Activated CD4-positive, alpha-beta memory T cell treated with anti-CD3 and anti-CD28 coated beads, Interleukin-2, amount 10 ng/mL, durations not matched to agents 7 days and 5 days (primary cell): ENCODE measurements around the gene LEPR. TPM values are rescaled to one million over a fixed set of nuclear protein-coding genes. Genes with fewer than 3 reads are reported as not detected.
A peak's percentile ranks its signal among the peaks of the same experiment; 100 is the strongest.
"Not testable (repeated sequence)": the region's sequence is repeated elsewhere in the genome, so short reads cannot be mapped to it uniquely, and the experiment has no call there.

ENCODE experiments used
- CTCF ChIA-PET: fragments of 350-600 bp; sonication (Branson Sonifier 250); formaldehyde crosslinking; loops from one replicate; lab custom pipeline; 2021; ENCODE audit warnings: antibody characterized with exemption, inconsistent platforms; lab: Charles Lee
- POLR2A ChIA-PET: fragments of 350-600 bp; sonication (Branson Sonifier 250); formaldehyde crosslinking; loops from one replicate; lab custom pipeline; 2021; ENCODE audit warnings: antibody characterized with exemption; lab: Charles Lee
- DNase-seq: peaks from one replicate; pipeline ENCODE4 v3.0.0-alpha.2; 2020
- H3K27ac Mint-ChIP-seq: one replicate; pipeline ENCODE4 v1.8.0; 2021; ENCODE audit warnings: mild to moderate bottlenecking, mixed read lengths
- H3K27me3 Mint-ChIP-seq: one replicate; pipeline ENCODE4 v1.8.0; 2021; ENCODE audit warnings: mixed read lengths
- H3K36me3 Mint-ChIP-seq: one replicate; pipeline ENCODE4 v1.8.0; 2021; ENCODE audit warnings: low read depth, mixed read lengths
- H3K4me1 Mint-ChIP-seq: one replicate; pipeline ENCODE4 v1.8.0; 2021; ENCODE audit warnings: mixed read lengths
- H3K4me3 Mint-ChIP-seq: one replicate; pipeline ENCODE4 v1.8.0; 2021; ENCODE audit warnings: mild to moderate bottlenecking, mixed read lengths
- H3K9me3 Mint-ChIP-seq: one replicate; pipeline ENCODE4 v1.8.0; 2021; ENCODE audit warnings: mixed read lengths
- total RNA-seq, 2 experiments: library from RNA; stranded (reverse); gene quantifications; one replicate each; pipeline ENCODE4 v1.2.3, GENCODE V29; 2021

Gene LEPR
- total RNA-seq, result 1 to 10 TPM; 3.7 to 4.2 TPM

GRCh38 chr1:65420590-65421350 lies at the start of gene LEPR, which contains the start of gene LEPROT:
TSS of gene LEPR (plus strand) at chr1:65420668. CDS start at chr1:65565566, 144,898 bp downstream.
TSS of gene LEPROT (plus strand) at chr1:65420668. CDS start at chr1:65420725, 57 bp downstream.
- Mint-ChIP-seq H3K27ac (peak within 1 kb of the TSS; percentile 85), H3K27me3 (no peaks in the 10 kb centered on the region), H3K9me3 (no peaks in the 10 kb centered on the region), H3K4me3 (no peak within 1 kb of the TSS), H3K4me1 (peaks cover 32% of the 10 kb centered on the region), H3K36me3 (peaks cover 18% of the 10 kb centered on the region)
- ChIA-PET POLR2A (interaction anchor here (0.6 to 4.3 kb wide), 11 partner anchors 9 to 915 kb away, joined by 3 to 33 read pairs (median 4); partner anchors contain the start of gene DNAJC6), CTCF (interaction anchor here (0.7 to 3.1 kb wide), 16 partner anchors 8 to 212 kb away, joined by 3 to 16 read pairs (median 6); no protein-coding TSS in a partner anchor)
- no peak for DNase-seq

- no peak overlapping the region for H3K4me3 Mint-ChIP-seq
- DNase-seq, result no peak
- peaks cover 6% of the 10 kb centered on the region for H3K4me1 Mint-ChIP-seq
- H3K27me3 Mint-ChIP-seq, result no peaks in the 10 kb centered on the region
- ChIA-PET POLR2A (no interaction called here), CTCF (no interaction called here)
- no peak overlapping the region for H3K27ac Mint-ChIP-seq
- peaks cover 7% of the 10 kb centered on the region for H3K36me3 Mint-ChIP-seq
- H3K9me3 Mint-ChIP-seq, result peaks cover 2% of the 10 kb centered on the region
Measured at GRCh38 chr1:65371544-65371943, 48.9 kb upstream of the LEPR start.

- peaks cover 6% of the 10 kb centered on the region for H3K4me1 Mint-ChIP-seq
- POLR2A ChIA-PET, result no interaction called here
- DNase-seq, result no peak
- CTCF ChIA-PET, result no interaction called here
- peaks cover 9% of the 10 kb centered on the region for H3K36me3 Mint-ChIP-seq
- no peak overlapping the region for H3K4me3 Mint-ChIP-seq
- H3K27me3 Mint-ChIP-seq, result no peaks in the 10 kb centered on the region
- peaks cover 2% of the 10 kb centered on the region for H3K9me3 Mint-ChIP-seq
- no peak overlapping the region for H3K27ac Mint-ChIP-seq
Measured at GRCh38 chr1:65372557-65372956, 47.9 kb upstream of the LEPR start.

- peaks cover 2% of the 10 kb centered on the region for H3K9me3 Mint-ChIP-seq
- no peak for DNase-seq
- POLR2A ChIA-PET, result no interaction called here
- peaks cover 25% of the 10 kb centered on the region for H3K36me3 Mint-ChIP-seq
- H3K27me3 Mint-ChIP-seq, result no peaks in the 10 kb centered on the region
- H3K4me3 Mint-ChIP-seq, result no peak overlapping the region
- CTCF ChIA-PET, result no interaction called here
- peaks cover 2% of the 10 kb centered on the region for H3K4me1 Mint-ChIP-seq
- no peak overlapping the region for H3K27ac Mint-ChIP-seq
Measured at GRCh38 chr1:65377496-65378246, 42.8 kb upstream of the LEPR start.

GRCh38 chr1:65378247-65378946 lies 42.1 kb upstream of the LEPR start:
- Mint-ChIP-seq H3K9me3 (peaks cover 3% of the 10 kb centered on the region), H3K4me1 (no peaks in the 10 kb centered on the region), H3K4me3 (no peak overlapping the region), H3K36me3 (peaks cover 28% of the 10 kb centered on the region), H3K27ac (no peak overlapping the region), H3K27me3 (no peaks in the 10 kb centered on the region)
- ChIA-PET CTCF (no interaction called here), POLR2A (no interaction called here)
- no peak for DNase-seq

GRCh38 chr1:65384426-65384825 lies 36.0 kb upstream of the LEPR start:
- peaks cover 37% of the 10 kb centered on the region for H3K36me3 Mint-ChIP-seq
- H3K9me3 Mint-ChIP-seq, CTCF ChIA-PET, DNase-seq, POLR2A ChIA-PET, H3K4me3 Mint-ChIP-seq, H3K27me3 Mint-ChIP-seq, H3K27ac Mint-ChIP-seq: not testable (repeated sequence)
- H3K4me1 Mint-ChIP-seq, result peaks cover 12% of the 10 kb centered on the region

- H3K9me3 Mint-ChIP-seq, result peaks cover 8% of the 10 kb centered on the region
- peaks cover 30% of the 10 kb centered on the region for H3K4me1 Mint-ChIP-seq
- no peaks in the 10 kb centered on the region for H3K27me3 Mint-ChIP-seq
- ChIA-PET POLR2A (no interaction called here), CTCF (no interaction called here)
- no peak for DNase-seq
- H3K4me3 Mint-ChIP-seq, result no peak overlapping the region
- no peak overlapping the region for H3K27ac Mint-ChIP-seq
- H3K36me3 Mint-ChIP-seq, result peaks cover 41% of the 10 kb centered on the region
Measured at GRCh38 chr1:65386439-65386838, 34.0 kb upstream of the LEPR start.

GRCh38 chr1:65387821-65388220 lies 32.6 kb upstream of the LEPR start:
- POLR2A ChIA-PET, result no interaction called here
- peaks cover 48% of the 10 kb centered on the region for H3K36me3 Mint-ChIP-seq

GRCh38 chr1:65388908-65389695 lies 31.4 kb upstream of the LEPR start:
- ChIA-PET CTCF (interaction anchor here (1.2 kb wide), 1 partner anchor 70 kb away, joined by 4 read pairs; no protein-coding TSS in a partner anchor), POLR2A (interaction anchor here (0.6 kb wide), 1 partner anchor 113 kb away, joined by 3 read pairs; no protein-coding TSS in a partner anchor)
- H3K27ac Mint-ChIP-seq, result peak overlapping the region; percentile 64
- DNase-seq, result no peak
- no peak overlapping the region for H3K4me3 Mint-ChIP-seq
- H3K36me3 Mint-ChIP-seq, result peaks cover 45% of the 10 kb centered on the region
- no peaks in the 10 kb centered on the region for H3K27me3 Mint-ChIP-seq
- H3K9me3 Mint-ChIP-seq, result peaks cover 4% of the 10 kb centered on the region
- peaks cover 55% of the 10 kb centered on the region for H3K4me1 Mint-ChIP-seq

More at GRCh38 chr1:65387821-65388220, 32.6 kb upstream of the LEPR start:
- Mint-ChIP-seq H3K4me3 (no peak overlapping the region), H3K9me3 (peaks cover 8% of the 10 kb centered on the region), H3K27me3 (no peaks in the 10 kb centered on the region), H3K4me1 (peaks cover 44% of the 10 kb centered on the region), H3K27ac (no peak overlapping the region)
- no peak for DNase-seq
- CTCF ChIA-PET, result no interaction called here

GRCh38 chr1:65392497-65392896 lies 28.0 kb upstream of the LEPR start:
- peak overlapping the region; percentile 88 for H3K27ac Mint-ChIP-seq
- peaks cover 86% of the 10 kb centered on the region for H3K4me1 Mint-ChIP-seq
- no peaks in the 10 kb centered on the region for H3K27me3 Mint-ChIP-seq
- ChIA-PET POLR2A (interaction anchor here (1.2 to 3.5 kb wide), 6 partner anchors 27 to 939 kb away, joined by 3 to 33 read pairs (median 6); partner anchors contain the start of genes AK4, LEPR and LEPROT), CTCF (interaction anchor here (0.9 to 3.8 kb wide), 5 partner anchors 28 to 295 kb away, joined by 4 to 13 read pairs (median 6); partner anchors contain the start of genes LEPR and LEPROT)
- H3K36me3 Mint-ChIP-seq, result peaks cover 33% of the 10 kb centered on the region
- no peak overlapping the region for H3K4me3 Mint-ChIP-seq
- no peaks in the 10 kb centered on the region for H3K9me3 Mint-ChIP-seq
- DNase-seq, result no peak

GRCh38 chr1:65393347-65393746 lies 27.1 kb upstream of the LEPR start:
- no peaks in the 10 kb centered on the region for H3K9me3 Mint-ChIP-seq
- peaks cover 34% of the 10 kb centered on the region for H3K36me3 Mint-ChIP-seq
- no peak overlapping the region for H3K4me3 Mint-ChIP-seq
- peaks cover 90% of the 10 kb centered on the region for H3K4me1 Mint-ChIP-seq
- DNase-seq, result peak; percentile 59
- H3K27me3 Mint-ChIP-seq, result no peaks in the 10 kb centered on the region
- peak overlapping the region; percentile 88 for H3K27ac Mint-ChIP-seq
- ChIA-PET POLR2A (interaction anchor here (1.0 to 3.5 kb wide), 8 partner anchors 24 to 939 kb away, joined by 3 to 33 read pairs (median 6); partner anchors contain the start of genes AK4, LEPR and LEPROT), CTCF (interaction anchor here (0.9 to 3.8 kb wide), 6 partner anchors 11 to 294 kb away, joined by 4 to 13 read pairs (median 6); partner anchors contain the start of genes LEPR and LEPROT)
